HG03460 (cell line): ENCODE measurements around the gene NKX1-1.

Source experiments
- ATAC-seq: cut with Tn5 transposase; IDR thresholded peaks from one replicate; pipeline ENCODE4 v1.9.1; 2021; ENCODE audit not compliant: unreplicated experiment

Gene NKX1-1

DNA sequence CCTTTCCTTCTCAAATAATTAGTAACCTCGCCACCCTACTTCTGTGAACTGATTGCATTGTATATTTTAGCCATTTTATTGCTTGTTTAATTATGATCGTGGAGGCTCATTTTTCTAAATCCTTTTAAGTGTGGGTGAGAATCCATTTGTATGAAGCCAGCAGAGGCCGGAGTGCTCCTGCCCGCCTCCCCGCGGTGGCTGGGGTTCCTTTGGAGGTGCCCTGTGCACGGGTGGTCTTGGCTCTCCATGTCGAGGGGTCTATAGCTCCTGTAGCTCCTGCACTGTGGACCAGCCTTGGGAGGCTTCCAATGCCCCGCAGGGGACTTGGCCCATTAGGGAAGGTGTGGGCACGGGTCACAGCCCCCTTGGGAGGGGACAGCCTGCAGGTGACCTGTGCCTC is 44.2 kb downstream of the NKX1-1 start:
- ATAC-seq: no peak

DNA sequence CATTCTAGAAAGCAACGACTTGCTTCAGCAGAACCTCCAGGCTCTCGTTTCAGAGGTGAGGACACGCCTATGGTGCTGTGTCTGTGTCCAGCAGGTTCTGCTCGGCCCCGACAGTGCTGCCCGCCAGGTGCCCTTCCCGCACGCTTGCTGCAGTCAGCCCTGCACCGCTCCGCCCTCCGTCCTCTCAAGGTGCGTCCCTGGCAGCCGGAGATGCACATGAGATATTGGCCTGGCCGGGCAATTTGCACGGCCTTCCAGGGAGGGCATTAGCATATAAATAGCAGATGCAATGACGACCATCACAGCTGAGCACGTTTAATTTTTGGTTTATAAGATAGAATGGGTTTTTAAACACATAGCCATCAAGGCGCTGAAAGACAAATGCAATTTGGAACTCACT is 44.8 kb downstream of the NKX1-1 start:
- ATAC-seq: no peak

DNA sequence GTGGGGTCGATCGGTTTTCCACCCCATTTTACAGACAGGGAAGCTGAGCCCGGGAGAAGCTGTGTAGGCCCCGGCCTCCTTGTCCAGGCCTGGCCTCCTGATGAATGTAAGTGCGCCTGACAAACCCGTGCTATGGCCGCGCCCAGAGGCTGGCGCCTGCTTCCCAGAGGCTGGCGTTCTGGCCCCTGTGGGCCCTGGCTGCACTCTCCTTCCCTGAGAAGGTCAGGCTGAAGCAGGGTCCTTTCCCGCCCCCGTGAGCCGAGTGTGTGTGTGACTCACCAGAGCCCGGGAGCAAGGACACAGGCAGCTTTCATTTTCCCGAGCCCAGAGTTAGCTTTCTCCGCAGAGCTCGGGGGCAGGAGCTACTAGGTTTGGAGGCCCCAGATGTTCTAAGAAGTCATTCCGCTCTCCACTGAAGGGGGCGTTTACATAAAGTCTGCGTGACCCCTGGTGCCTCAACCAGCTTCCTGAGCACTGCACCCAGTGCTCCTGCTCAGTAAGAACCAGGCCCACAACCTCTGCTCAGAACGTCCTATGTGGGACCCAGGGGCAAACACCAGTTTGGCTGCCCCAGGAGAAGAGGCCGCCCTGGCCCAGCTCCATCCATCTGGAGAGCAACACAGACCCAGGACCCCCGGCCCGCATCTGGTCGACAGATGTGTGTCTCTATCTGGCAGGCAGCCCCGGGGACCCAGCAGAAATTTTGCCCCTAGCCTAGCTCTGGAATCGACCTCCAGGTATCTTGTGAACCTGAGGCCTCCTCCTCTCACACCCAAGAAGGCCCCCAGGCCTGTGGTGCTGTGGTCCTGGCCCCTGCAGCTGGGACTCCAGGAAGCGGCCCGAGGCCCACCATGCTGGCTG is 45.6 kb downstream of the NKX1-1 start:
- ATAC-seq: no peak

DNA sequence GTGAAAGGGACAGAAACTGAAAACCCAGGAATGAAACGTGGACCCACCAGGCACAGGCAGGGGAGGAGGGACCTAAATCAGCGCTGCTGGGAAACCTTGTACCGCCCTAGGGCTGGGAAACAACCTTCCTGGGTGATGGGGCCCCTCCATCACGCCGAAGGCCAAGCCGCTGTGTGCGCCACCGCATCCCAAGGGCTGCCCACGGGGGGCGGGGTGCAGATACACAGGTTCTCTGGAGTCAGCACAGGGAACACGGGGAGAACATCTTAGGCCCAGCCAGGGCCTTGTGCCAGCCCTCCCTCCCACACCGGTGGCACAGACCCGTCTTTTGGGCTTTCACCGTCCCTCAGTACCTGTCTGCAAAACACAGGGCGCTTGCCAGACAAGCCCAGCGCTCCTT is 46.3 kb downstream of the NKX1-1 start:
- no peak for ATAC-seq

DNA sequence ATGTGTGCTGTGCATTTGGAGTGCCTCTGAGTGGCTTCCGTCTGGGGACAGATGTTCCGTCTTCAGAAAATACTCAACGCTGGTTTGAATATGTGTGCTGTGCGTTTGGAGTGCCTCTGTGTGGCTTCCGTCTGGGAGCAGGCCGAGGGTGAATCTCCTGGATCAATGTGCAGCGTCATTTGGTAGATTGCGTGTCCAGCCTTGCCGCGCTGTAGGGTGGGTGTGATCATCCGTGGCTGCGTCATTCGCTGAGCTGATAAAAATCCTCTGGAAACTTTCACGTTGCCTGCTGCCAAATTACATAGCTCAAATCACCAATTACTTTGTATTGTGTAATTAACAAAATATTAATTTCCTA is 47.1 kb downstream of the NKX1-1 start:
- no peak for ATAC-seq

DNA sequence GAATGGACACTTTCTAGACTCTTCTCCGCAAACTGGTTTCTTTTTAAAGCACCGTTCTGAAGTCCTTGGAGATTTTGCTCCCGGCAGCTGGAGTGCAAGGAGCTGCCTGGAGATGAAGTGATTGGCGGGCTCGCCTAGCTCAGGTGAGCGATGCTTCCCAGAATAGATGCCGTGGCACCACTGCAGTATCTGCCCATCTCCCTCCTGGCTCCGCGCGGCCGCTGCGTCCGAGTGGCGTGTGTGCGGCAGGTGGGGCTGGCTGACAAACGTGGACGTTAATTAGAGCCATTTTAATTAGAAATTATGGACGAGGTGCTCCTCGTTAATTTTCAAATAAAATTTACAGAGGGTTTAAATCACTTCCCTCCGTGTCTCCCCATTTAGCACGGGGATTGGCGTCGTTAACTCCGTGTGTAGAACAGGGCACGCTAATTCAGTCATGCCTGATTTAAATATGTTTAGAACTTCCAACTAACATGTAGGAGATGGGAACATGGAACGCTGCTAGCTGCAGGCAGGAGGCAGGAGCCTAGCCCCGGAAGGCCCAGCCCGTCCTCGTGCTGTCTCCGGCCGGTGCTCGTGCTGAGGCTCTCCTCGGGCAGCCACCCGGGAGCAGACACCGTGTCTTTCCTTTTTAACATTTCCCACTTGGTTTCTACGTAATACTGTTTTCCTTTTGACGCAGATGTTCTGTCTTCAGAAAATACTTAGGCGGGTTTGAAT is 47.7 kb downstream of the NKX1-1 start:
- ATAC-seq: no peak

DNA sequence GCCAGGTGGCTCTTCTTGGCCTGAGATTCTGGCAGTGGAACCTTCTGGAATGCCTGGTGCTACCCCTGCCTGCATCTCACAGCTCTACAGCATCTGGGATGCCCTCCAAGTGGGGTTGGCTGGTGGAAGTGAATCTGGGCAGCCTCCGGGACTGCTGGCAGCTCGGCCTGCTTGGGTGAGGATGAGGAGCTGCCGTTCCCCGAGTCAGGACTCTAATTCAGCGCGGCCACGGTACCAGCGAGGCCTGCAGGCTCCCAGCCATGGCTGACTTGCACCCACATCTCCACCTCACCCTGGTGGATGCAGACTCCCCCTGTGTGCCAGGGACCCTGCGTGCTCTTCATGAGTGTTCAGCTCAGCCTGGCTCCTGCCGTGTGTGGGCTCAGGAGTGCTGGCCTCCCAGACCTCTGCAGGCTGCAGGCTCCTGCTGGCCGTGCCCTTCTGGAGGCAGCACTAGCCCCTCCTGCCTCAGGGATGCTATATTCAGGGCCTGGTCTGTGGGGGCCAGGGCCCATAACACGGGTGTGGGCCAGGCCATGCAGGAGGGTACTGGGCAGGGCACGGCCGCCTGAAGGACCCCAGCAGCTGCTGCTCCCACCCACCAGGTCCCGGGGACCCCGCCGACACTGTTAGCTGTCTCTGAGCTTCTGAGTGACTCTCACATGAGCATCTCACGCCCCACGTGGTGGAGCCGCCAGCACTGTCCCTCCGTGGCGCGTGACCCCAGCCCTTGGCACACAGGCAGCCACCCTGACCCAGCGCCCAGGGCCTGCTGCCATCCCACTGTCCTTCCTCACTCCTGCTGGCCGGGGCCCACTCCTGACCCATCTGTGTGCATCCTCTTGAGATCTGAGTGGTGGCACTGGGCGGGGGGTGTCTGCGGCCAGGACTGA is 48.6 kb downstream of the NKX1-1 start:
- no peak for ATAC-seq

DNA sequence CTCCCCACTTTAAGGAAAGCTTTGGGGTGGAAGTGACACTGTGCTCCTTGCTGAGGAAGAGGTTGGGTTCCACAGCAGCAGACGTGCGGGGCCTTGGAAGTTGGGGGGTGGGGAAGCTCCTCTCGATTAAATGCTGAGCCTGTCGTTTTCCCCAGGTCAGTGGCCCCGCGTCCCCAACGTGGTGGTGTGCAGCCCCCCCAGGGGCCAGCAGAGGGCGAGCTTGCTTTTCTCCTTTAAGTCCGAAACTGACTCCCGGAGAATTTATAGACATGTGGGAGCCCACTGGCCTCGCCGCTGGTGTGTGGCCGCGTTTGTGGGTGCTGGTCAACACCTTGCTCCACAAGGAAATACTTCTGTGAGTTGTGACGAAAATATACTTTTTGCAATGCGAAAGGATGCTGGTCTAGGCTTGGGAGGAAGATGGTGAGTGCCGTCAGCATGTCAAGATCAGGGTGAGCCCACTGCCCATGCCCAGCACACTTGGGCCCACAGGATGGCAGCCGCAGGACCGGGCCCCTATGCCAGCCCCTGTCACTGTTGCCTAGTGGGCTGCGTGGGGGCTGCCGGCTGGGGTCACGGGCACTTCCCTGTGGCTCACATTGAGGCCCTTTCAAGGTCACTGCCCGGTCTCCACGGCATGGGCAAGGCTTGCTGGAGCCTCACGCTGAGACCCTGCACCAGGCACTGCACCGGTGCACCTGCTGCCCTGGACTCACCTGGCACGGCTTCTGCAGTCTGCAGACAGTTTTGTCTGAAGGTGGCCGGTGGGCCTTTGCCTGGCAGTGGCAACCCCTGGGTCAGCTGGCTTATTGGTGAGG is 49.9 kb downstream of the NKX1-1 start:
- no peak for ATAC-seq

DNA sequence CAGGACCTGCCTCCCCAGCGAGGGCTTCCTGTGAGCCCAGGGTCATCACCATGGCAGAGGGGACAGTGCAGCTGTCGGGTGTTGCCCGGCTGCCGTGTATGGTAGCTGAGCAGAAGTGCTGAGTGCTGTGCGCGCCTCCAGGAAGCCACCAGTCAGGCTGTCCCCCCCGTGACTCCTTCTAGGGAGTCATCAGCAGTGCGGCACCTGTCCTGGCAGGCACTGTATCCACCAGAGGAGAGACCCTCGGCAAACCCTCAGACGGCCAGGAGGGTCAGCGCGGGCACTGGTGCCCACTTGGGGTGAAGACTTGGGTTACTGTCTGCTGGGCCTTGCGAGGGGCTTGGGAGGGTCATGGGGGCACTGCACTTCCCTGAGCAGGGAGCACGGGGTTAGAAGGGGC is 50.9 kb downstream of the NKX1-1 start:
- ATAC-seq: no peak

DNA sequence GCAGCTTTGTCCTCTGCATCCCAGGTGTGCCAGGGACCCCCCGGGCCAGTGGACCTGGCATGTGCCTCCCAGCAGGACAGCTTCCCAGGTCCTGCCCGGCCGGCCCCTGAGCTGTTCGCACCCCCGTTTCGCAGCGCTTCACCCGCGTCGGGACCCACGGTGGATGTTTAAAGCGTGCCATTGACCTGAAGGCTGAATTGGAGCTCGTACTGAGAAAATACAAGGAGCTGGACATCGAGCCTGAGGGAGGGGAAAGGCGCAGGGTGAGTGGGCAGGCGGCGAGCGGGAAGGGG is 51.3 kb downstream of the NKX1-1 start:
- no peak for ATAC-seq

DNA sequence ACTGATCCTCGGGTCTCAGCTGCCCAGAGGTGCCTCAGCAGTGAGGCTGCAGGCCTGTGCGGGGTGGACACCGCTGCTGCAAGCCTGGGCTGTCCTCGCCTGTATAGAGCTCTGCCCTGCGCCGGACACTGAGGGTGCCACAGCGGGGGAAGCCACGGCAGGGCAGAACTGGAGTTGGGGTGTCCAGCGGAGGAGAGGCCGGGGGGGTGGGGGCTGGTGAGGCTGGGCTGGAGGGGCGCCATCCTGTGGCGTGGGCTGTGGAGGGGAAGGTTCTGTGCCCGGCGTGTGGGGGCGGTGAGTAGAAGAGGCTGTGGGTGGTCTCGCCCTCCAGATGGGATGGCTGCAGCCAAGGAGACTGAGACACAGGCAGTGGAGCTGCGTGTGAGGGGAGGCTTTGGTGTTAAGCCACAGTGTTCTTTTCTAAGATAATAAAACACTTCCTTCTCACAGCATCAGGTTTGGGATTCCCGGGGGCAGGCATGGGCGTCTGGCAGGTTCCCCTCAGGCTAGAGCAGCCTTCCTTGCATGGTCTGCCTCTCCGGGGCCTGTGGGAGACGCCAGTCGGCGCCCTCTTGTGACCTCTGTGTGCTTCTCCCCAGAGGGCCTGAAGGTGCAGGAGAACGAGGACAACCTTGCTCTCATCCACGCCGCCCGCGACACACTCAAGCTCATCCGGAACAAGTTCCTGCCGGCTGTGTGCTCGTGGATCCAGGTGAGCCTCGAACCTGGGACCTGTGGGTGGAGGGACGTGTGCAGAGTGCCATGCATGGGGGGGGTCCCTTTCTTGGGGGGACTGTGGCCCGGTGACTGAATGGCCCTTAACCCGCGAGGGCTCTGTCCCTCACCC is 51.9 kb downstream of the NKX1-1 start:
- ATAC-seq: no peak

DNA sequence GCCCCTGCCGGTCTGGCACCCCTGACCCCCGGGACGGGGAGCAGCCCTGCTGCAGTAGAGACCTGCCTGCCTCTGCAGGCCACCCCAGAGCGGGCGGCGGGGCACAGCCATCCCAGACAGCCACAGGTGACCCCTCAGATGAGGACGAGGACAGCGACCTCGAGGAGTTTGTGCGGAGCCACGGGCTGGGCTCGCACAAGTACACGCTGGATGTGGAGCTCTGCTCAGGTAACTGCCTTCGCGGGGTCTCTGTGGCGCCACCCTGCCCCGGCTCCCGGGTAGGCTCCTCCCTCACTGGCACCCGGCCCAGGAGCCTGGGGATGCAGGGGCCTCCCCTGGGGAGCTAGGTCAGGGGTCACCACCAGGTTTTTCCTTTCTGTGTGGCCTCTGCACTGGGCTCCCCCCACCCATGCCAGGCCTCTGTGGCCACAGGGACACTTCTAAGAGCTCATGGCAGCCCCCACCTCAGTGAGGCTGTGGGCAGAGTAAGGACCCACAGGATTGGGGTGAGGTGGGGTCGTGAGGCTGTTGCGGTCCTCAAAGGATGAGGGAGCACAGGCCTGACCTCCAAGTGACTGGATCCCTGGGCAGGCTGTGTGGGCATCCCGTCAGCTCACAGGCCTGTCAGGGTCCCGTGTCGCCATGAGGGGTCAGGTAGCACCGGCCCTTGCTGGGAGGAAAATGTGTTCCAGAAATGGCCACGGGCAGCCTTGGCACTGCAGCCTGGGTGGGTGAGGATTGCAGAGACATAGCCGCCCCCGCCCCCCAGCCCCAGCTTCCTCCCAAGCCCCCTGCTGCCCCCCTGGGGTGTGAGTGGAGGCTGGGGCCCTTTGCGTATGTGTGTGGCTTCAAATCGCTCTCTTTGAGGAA is 52.8 kb downstream of the NKX1-1 start:
- ATAC-seq: no peak
